Panc1 (cell line): Measurements from ENCODE around the gene CUL1. TPM values are rescaled to one million over a fixed set of nuclear protein-coding genes. Genes with fewer than 3 reads are reported as not detected.

Experiments
- ATAC-seq: fragments of 200-7000 bp; cut with Tn5 transposase; 2 replicates; pipeline ENCODE4 v1.9.1; 2020; ENCODE audit warnings: mild to moderate bottlenecking, moderate library complexity
- BruUV-seq: library from RNA; stranded (reverse); fragments of 400-500 nt; replicated peaks from 2 replicates; lab custom pipeline; 2021; lab: Mats Ljungman, UMichigan
- CTCF ChIA-PET: fragments of 300-600 bp; sonication (Branson Sonifier 250); formaldehyde crosslinking; loops from one replicate; lab custom pipeline; 2022; ENCODE audit warnings: antibody characterized with exemption; lab: Charles Lee
- POLR2A ChIA-PET: fragments of 300-600 bp; sonication (Branson Sonifier 250); formaldehyde crosslinking; loops from one replicate; lab custom pipeline; 2022; ENCODE audit warnings: antibody characterized with exemption; lab: Charles Lee
- DNase-seq: peaks from one replicate; pipeline ENCODE4 v3.0.0-alpha.2; 2010; ENCODE audit warnings: low read depth, low spot score
- H3K27ac ChIP-seq: 2 replicates; pipeline ENCODE4 v1.5.1; 2011; ENCODE audit warnings: mild to moderate bottlenecking, low read length, inconsistent platforms
- H3K27me3 ChIP-seq: fragments of 200-500 bp; sonication (Bioruptor generic); 2 replicates; pipeline ENCODE4 v1.6.0; 2014; ENCODE audit warnings: low read length, inconsistent platforms; ENCODE audit not compliant: control insufficient read depth, insufficient read depth
- H3K36me3 ChIP-seq: fragments of 200-500 bp; sonication (Bioruptor generic); 2 replicates; pipeline ENCODE4 v1.5.1; 2014; ENCODE audit warnings: inconsistent platforms, mild to moderate bottlenecking, low read length, moderate library complexity; ENCODE audit not compliant: control insufficient read depth, insufficient read depth
- H3K4me1 ChIP-seq: 2 replicates; pipeline ENCODE4 v1.5.1; 2011; ENCODE audit warnings: inconsistent platforms, mild to moderate bottlenecking, low read length, moderate library complexity; ENCODE audit not compliant: control insufficient read depth, insufficient read depth
- H3K4me3 ChIP-seq, 2 experiments: 2 replicates each; pipeline ENCODE4 v1.5.1; 2011 to 2012; ENCODE audit warnings: low read depth in 2 of 2, low read length in 2 of 2, mild to moderate bottlenecking in 2 of 2, inconsistent platforms in 1 of 2, moderate library complexity in 1 of 2
- H3K9me3 ChIP-seq: fragments of 200-500 bp; sonication (Bioruptor generic); 2 replicates; pipeline ENCODE4 v1.5.1; 2014; ENCODE audit warnings: low read depth, mild to moderate bottlenecking, inconsistent platforms, low read length, moderate library complexity; ENCODE audit not compliant: control insufficient read depth, insufficient read depth
- CTCF ChIP-seq: fragments of 450-650 bp; IDR thresholded peaks from 2 replicates; pipeline ENCODE4 v1.5.1; 2017; ENCODE audit warnings: mild to moderate bottlenecking
- POLR2AphosphoS5 ChIP-seq: IDR thresholded peaks from 2 replicates; pipeline ENCODE4 v1.6.1; 2012; ENCODE audit warnings: mild to moderate bottlenecking, low read depth, low read length, moderate library complexity
- REST ChIP-seq, 2 experiments: IDR thresholded peaks; 2 replicates each; pipeline ENCODE4 v1.6.1; 2011 to 2012; ENCODE audit warnings: low read depth in 2 of 2, control low read depth in 1 of 2, low read length in 1 of 2, mild to moderate bottlenecking in 1 of 2, moderate library complexity in 1 of 2; ENCODE audit not compliant: insufficient read depth in 1 of 2
- SIN3A ChIP-seq: IDR thresholded peaks from 2 replicates; pipeline ENCODE4 v1.6.1; 2012; ENCODE audit warnings: low read depth, mild to moderate bottlenecking, low read length, moderate library complexity, borderline replicate concordance; ENCODE audit not compliant: insufficient read depth
- TCF7L2 ChIP-seq: IDR thresholded peaks from 2 replicates; pipeline ENCODE4 v1.6.1; 2011; ENCODE audit warnings: mild to moderate bottlenecking, low read depth, low read length, inconsistent platforms
- in situ Hi-C: cut with HindIII; loops from 2 replicates; pipeline ENCODE4 v1.10.0; 2016; ENCODE audit warnings: low sequenced_read_pairs, low pct_unique_long_range_greater_than_20kb
- intact Hi-C: fragments of 100-400 bp; cut with micrococcal nuclease; formaldehyde crosslinking; loops from one replicate; pipeline ENCODE4 v1.10.0; 2022; ENCODE audit not compliant: unreplicated experiment
- total RNA-seq: library from RNA; stranded (reverse); gene quantifications from one replicate; pipeline ENCODE4 v1.2.1, GENCODE V29; 2021; ENCODE audit not compliant: unreplicated experiment

CUL1 gene
- total RNA-seq, 1 experiment from 2014 or later = 60.6 TPM

- DNase-seq = no peak
- TF ChIP-seq CTCF (no peak), POLR2AphosphoS5 (no peak), TCF7L2 (no peak), REST (IDR thresholded peaks at IDR 0.05; ENCODE audit: insufficient read depth in 1 of 2, low read depth in 2 of 2, low read length in 1 of 2) (no peak), SIN3A (no peak)
- intact Hi-C loops = no loop called here
- no peak for ATAC-seq
- Histone ChIP-seq H3K27ac (no peak overlapping the region), H3K4me1 (no peaks in the 10 kb centered on the region), H3K27me3 (no peaks in the 10 kb centered on the region), H3K36me3 (no peaks in the 10 kb centered on the region), H3K9me3 (no peaks in the 10 kb centered on the region), H3K4me3 (no peak overlapping the region)
- in situ Hi-C loops = no loop called here
- BruUV-seq = no TSS peak
- ChIA-PET CTCF (no interaction called here), POLR2A (no interaction called here)
Observed at GRCh38 chr7:148750442-148751355, 52.0 kb downstream of the CUL1 start.

- Histone ChIP-seq H3K27me3 (no peaks in the 10 kb centered on the region), H3K9me3 (no peaks in the 10 kb centered on the region), H3K36me3 (peaks cover 7% of the 10 kb centered on the region; the same call in 1 of the 2 replicates), H3K27ac (no peak overlapping the region), H3K4me3 (no peak overlapping the region), H3K4me1 (no peaks in the 10 kb centered on the region)
- in situ Hi-C loops (no loop called here), intact Hi-C loops (no loop called here)
- TF ChIP-seq REST (IDR thresholded peaks at IDR 0.05; ENCODE audit: insufficient read depth in 1 of 2, low read depth in 2 of 2, low read length in 1 of 2) = no peak
- TF ChIP-seq CTCF = no peak
- no peak for TF ChIP-seq POLR2AphosphoS5
- TF ChIP-seq TCF7L2 = no peak
- no peak for TF ChIP-seq SIN3A
- POLR2A ChIA-PET = no interaction called here
- CTCF ChIA-PET = interaction anchor here (1.2 kb wide), 1 partner anchor 210 kb away, joined by 3 read pairs; no protein-coding TSS in a partner anchor
- DNase-seq = no peak
- BruUV-seq = no TSS peak
- ATAC-seq = no peak
Observed at GRCh38 chr7:148753224-148753623, 54.5 kb downstream of the CUL1 start.
